ENCODE results near the gene RCCD1. TPM values are rescaled to one million over a fixed set of nuclear protein-coding genes. Genes with fewer than 3 reads are reported as not detected.

RCCD1 gene
- total and polyA plus RNA-seq, 9 of the 15 experiments (the other 6 are each of a cell fraction or from before 2014, with no cell fraction given), result 11.1 to 51.4 (median 24.7) TPM

DNA sequence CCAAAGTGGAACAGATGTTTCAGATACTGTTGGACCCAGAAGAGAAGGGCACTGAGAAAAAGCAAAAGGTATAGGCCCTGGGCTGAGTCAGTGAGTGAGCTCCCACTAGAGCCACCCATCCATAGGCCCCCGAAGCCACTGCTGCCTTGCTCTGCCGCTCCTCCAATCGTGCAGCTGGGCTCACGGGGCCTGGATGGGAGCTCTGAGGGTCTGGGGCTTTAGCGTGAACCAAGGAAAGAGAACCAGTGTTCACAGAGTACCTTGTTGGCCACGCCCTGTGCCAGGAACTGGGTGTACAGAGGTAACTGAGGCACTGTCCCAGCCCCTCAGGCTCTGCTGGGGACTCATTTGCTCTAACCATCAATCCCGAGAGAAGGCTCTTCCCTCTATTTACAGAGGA lies 14.9 kb upstream of the RCCD1 start (continued):
- no peak for TF ChIP-seq SMC3 (conservative IDR thresholded peaks at IDR 0.05; ENCODE audit: insufficient read depth, low read depth, low read length)
- no peak for TF ChIP-seq PTRF (tag; IDR thresholded peaks at IDR 0.05)

GRCh38 chr15:90941038-90941437 lies 13.6 kb upstream of the RCCD1 start:
- H3K9me1 ChIP-seq (ENCODE audit: control insufficient read depth, insufficient read depth, low read length), result no peaks in the 10 kb centered on the region
- peaks cover 4 to 10% of the 10 kb centered on the region in 2 experiments; a peak in 4 of 5 replicates for H3K4me1 ChIP-seq (replicated peaks in 1 of 2; ENCODE audit: control insufficient read depth in 2 of 2, insufficient read depth in 2 of 2, low read length in 2 of 2)
- no peaks in the 10 kb centered on the region for H3K9me3 ChIP-seq (replicated peaks; ENCODE audit: control insufficient read depth, insufficient read depth, low read depth, low read length)
- H3K27me3 ChIP-seq (ENCODE audit: control insufficient read depth in 2 of 2, insufficient read depth in 2 of 2, low read length in 2 of 2), result no peaks in the 10 kb centered on the region
- intact Hi-C loops (cut with micrococcal nuclease), result no loop called here
- TF ChIP-seq ZNF12 (CRISPR knock-in tag; IDR thresholded peaks at IDR 0.05) (no peak), CBX8 (IDR thresholded peaks at IDR 0.05; ENCODE audit: borderline replicate concordance, extremely low read depth, low read depth, low read length, poor library complexity, severe bottlenecking) (no peak)
- TF ChIP-seq, protein P1, sequence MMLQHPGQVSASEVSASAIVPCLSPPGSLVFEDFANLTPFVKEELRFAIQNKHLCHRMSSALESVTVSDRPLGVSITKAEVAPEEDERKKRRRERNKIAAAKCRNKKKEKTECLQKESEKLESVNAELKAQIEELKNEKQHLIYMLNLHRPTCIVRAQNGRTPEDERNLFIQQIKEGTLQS (IDR thresholded peaks at IDR 0.05), result no peak
- TF ChIP-seq, protein P1 (CRISPR knock-in tag; conservative IDR thresholded peaks at IDR 0.05), result no peak
- TF ChIP-seq, protein P2, sequence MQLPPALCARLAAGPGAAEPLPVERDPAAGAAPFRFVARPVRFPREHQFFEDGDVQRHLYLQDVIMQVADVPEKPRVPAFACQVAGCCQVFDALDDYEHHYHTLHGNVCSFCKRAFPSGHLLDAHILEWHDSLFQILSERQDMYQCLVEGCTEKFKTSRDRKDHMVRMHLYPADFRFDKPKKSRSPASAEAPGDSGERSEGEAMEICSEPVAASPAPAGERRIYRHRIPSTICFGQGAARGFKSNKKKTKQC (CRISPR knock-in tag; IDR thresholded peaks at IDR 0.05), result no peak
- TF ChIP-seq, protein P3, sequence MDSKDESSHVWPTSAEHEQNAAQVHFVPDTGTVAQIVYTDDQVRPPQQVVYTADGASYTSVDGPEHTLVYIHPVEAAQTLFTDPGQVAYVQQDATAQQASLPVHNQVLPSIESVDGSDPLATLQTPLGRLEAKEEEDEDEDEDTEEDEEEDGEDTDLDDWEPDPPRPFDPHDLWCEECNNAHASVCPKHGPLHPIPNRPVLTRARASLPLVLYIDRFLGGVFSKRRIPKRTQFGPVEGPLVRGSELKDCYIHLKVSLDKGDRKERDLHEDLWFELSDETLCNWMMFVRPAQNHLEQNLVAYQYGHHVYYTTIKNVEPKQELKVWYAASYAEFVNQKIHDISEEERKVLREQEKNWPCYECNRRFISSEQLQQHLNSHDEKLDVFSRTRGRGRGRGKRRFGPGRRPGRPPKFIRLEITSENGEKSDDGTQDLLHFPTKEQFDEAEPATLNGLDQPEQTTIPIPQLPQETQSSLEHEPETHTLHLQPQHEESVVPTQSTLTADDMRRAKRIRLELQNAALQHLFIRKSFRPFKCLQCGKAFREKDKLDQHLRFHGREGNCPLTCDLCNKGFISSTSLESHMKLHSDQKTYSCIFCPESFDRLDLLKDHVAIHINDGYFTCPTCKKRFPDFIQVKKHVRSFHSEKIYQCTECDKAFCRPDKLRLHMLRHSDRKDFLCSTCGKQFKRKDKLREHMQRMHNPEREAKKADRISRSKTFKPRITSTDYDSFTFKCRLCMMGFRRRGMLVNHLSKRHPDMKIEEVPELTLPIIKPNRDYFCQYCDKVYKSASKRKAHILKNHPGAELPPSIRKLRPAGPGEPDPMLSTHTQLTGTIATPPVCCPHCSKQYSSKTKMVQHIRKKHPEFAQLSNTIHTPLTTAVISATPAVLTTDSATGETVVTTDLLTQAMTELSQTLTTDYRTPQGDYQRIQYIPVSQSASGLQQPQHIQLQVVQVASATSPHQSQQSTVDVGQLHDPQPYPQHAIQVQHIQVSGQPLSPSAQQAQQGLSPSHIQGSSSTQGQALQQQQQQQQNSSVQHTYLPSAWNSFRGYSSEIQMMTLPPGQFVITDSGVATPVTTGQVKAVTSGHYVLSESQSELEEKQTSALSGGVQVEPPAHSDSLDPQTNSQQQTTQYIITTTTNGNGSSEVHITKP (IDR thresholded peaks at IDR 0.05; ENCODE audit: partially characterized antibody), result no peak
- TF ChIP-seq, protein P4, sequence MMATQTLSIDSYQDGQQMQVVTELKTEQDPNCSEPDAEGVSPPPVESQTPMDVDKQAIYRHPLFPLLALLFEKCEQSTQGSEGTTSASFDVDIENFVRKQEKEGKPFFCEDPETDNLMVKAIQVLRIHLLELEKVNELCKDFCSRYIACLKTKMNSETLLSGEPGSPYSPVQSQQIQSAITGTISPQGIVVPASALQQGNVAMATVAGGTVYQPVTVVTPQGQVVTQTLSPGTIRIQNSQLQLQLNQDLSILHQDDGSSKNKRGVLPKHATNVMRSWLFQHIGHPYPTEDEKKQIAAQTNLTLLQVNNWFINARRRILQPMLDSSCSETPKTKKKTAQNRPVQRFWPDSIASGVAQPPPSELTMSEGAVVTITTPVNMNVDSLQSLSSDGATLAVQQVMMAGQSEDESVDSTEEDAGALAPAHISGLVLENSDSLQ (IDR thresholded peaks at IDR 0.05), result no peak
- no peak for DNase-seq (ENCODE audit: extremely low read depth in 1 of 4, low spot score in 3 of 4)
- CTCF ChIA-PET (ENCODE audit: low intra/inter-chr PET ratio), result no interaction called here
- in situ Hi-C loops (cut with MboI), result no loop called here
- TSS peak; percentile 15 for BruUV-seq (replicated peaks)
- no peak for FAIRE-seq
- no peak overlapping the region for H2AFZ ChIP-seq (ENCODE audit: low read depth, low read length)
- H3K36me3 ChIP-seq (ENCODE audit: control insufficient read depth, insufficient read depth, low read length), result peaks cover 81% of the 10 kb centered on the region
- H3K4me3 ChIP-seq, result no peak overlapping the region
- 93% methylated on average over 4 of the region's 4 CpGs for WGBS (ENCODE audit: insufficient coverage, low coverage, missing lambda C conversion rate)
- H4K20me1 ChIP-seq (replicated peaks; ENCODE audit: control insufficient read depth, insufficient read depth, low read length), result no peaks in the 10 kb centered on the region
- no peak overlapping the region for H3K4me2 ChIP-seq (ENCODE audit: insufficient read depth, low read length)
- ATAC-seq, result no peak
- peaks cover 14% of the 10 kb centered on the region for H3K79me2 ChIP-seq (ENCODE audit: control insufficient read depth, insufficient read depth, low read length)
- H3K27ac ChIP-seq (ENCODE audit: extremely low read depth, low read depth, low read length), result no peak overlapping the region
- H3K9ac ChIP-seq (ENCODE audit: insufficient read depth in 1 of 2, low read depth in 2 of 2, low read length in 2 of 2), result peak overlapping the region in 1 of 2 experiments; percentile 79; a peak in 2 of 4 replicates
- POLR2A ChIA-PET, result interaction anchor here (0.6 to 1.0 kb wide), 2 partner anchors 14 to 49 kb away, joined by 3 to 6 read pairs; partner anchors contain the start of gene RCCD1

Data from K562 (cell line).